Lower leg skin (tissue), 4 donors: ENCODE results near the gene AFDN. TPM values are rescaled to one million over a fixed set of nuclear protein-coding genes. Genes with fewer than 3 reads are reported as not detected.

Source experiments
- DNase-seq, 2 donors: peaks; one replicate each; pipeline ENCODE4 v3.0.0-alpha.2; 2019; ENCODE audit warnings: low spot score in 2 of 2
- H3K4me3 ChIP-seq: fragments of 200-600 bp; sonication (generic); 2 replicates; pipeline ENCODE4 v1.5.1; 2017; ENCODE audit warnings: mild to moderate bottlenecking, low read depth; ENCODE audit not compliant: poor library complexity, severe bottlenecking
- CTCF ChIP-seq, 3 donors: fragments of 450-650 bp; IDR thresholded peaks; one replicate each; pipeline ENCODE4 v1.5.1; 2016; ENCODE audit warnings: antibody characterized with exemption in 3 of 3, mild to moderate bottlenecking in 3 of 3, moderate library complexity in 2 of 3
- POLR2A ChIP-seq, 2 donors: fragments of 450-650 bp; IDR thresholded peaks; one replicate each; pipeline ENCODE4 v1.6.1; 2016 to 2017; ENCODE audit warnings: antibody characterized with exemption in 2 of 2, mild to moderate bottlenecking in 1 of 2, moderate library complexity in 1 of 2
- WGBS, 2 donors: methylation state at CpG; one replicate each; pipeline ENCODE4 v1.1.5; 2018; 5-methylcytosine and 5-hydroxymethylcytosine counted together
- intact Hi-C: fragments of 100-400 bp; cut with DNase I; formaldehyde crosslinking; loops from one replicate; pipeline ENCODE4 v1.15.0; 2023; ENCODE audit warnings: low total_unique reads
- total RNA-seq, 4 donors: library from RNA; depleted of rRNA; stranded (reverse); fragments of >200 nt; gene quantifications; one replicate each; pipeline ENCODE4 v1.1.0, GENCODE V29; 2016

The AFDN gene
- total RNA-seq, 4 donors from 2014 or later = 137 to 213 (median 168) TPM

GRCh38 chr6:167856999-167857660 is 30.4 kb downstream of the AFDN start:
- intact Hi-C loops = no loop called here
- TF ChIP-seq POLR2A (IDR thresholded peaks at IDR 0.05) (no peak), CTCF (IDR thresholded peaks at IDR 0.05) (no peak)
- WGBS, 2 donors = 72 to 89% methylated on average over 5 of the region's 5 CpGs
- DNase-seq = no peak
- no peak overlapping the region for H3K4me3 ChIP-seq

- intact Hi-C loops = no loop called here
- TF ChIP-seq POLR2A (IDR thresholded peaks at IDR 0.05) (no peak), CTCF (IDR thresholded peaks at IDR 0.05) (no peak)
- no peak overlapping the region for H3K4me3 ChIP-seq
- 36 to 38% methylated on average over 1 of the region's 1 CpG for WGBS, 2 donors
- no peak for DNase-seq
Observed at GRCh38 chr6:167858086-167858591, 31.4 kb downstream of the AFDN start.

DNA sequence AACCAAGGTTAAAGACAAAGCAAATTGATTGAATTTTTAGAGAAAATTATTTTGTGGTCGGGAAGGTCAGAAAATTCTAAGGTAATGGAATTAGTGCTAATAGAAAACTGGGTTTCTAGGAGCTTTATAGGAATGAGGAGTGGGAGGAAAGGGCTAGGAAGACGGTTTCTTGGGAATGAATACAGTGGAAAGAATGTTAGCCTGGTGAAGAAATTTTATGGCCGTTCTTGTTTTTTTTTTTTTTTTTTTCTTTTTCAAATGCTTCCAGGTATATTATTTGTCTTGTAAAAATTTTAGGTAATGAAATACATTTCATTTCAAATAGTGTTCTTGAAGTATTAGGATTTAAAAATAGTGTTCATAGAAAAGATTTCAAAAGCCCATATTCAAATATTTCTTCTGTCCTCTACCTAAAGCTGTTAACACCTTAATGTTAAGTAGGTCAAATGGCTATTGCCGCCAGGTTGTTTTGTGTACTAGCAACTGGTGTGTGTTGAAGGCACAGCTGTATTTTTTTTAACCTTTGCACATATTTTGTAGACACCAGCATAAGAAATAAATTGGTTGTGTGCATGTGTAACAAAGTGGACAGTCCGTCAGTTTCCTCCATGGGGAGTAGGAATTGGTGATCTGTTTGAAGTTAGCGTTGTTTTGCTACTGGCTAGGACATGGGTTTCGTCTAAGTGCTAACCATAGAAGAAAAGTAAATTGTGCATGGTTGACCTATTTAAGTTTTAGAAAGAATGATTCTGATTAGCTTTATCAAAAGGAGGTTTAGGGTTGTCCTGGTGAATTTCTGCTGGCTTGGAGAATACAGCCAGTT is 32.3 kb downstream of the AFDN start:
- TF ChIP-seq CTCF (IDR thresholded peaks at IDR 0.05) = no peak
- no peak for TF ChIP-seq POLR2A (IDR thresholded peaks at IDR 0.05)
- DNase-seq = no peak
- no peak overlapping the region for H3K4me3 ChIP-seq
- WGBS, 2 donors = 64 to 75% methylated on average over 7 of the region's 7 CpGs
- intact Hi-C loops = no loop called here

DNA sequence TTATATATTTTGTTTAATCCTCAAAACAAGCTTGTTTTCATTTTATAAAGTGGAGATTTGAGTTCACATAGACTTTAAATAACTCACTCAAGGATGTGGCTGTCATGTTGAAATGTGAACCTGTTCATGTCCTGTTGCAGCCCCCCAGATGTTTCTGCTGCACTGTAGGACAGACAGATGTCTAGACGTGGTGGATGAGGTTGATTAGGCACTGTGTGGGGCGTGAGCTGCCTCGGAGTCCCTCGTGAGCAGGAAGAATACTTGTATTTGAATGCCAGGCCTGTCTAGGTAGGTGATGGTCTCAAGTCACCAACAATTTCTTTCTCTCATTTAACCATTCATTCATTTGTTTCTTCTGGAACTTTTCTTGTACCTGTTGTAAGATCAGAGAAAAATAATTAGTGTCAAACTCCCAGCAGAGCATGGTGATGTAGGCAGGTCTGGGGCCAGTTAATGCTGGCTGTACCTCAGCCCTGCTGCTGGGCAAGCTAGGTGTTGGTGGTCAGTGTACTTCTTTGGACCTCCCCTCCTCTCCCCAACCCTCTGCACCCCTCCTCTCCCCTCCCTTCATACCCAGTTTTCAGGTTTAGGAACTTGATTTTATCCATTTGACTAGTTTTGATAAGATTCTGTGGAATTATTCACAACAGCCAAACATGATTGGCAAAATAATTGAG is 34.0 kb downstream of the AFDN start:
- no peak overlapping the region for H3K4me3 ChIP-seq
- DNase-seq = no peak
- 81 to 82% methylated on average over 4 of the region's 4 CpGs for WGBS, 2 donors
- intact Hi-C loops = no loop called here
- TF ChIP-seq POLR2A (IDR thresholded peaks at IDR 0.05) = no peak
- TF ChIP-seq CTCF (IDR thresholded peaks at IDR 0.05) = no peak

- H3K4me3 ChIP-seq = no peak overlapping the region
- DNase-seq = no peak
- intact Hi-C loops = no loop called here
- TF ChIP-seq POLR2A (IDR thresholded peaks at IDR 0.05) (no peak), CTCF (IDR thresholded peaks at IDR 0.05) (no peak)
Observed at GRCh38 chr6:167861424-167861823, 34.7 kb downstream of the AFDN start.
